HL-60/S4 treated with phorbol 12-myristate 13-acetate at 8.2 ng/mL for 4 days and 3 days (cell line): ENCODE data around the gene POGLUT2.

ENCODE experiments used
- in situ Hi-C: fragments of 300-500 bp; cut with MboI; formaldehyde crosslinking; loops from 2 replicates; pipeline ENCODE4 v1.15.0; 2022; ENCODE audit warnings: low sequenced_read_pairs

The POGLUT2 gene

GRCh38 chr13:102798581-102799425, at the start of gene POGLUT2, which contains the start of gene BIVM:
Gene POGLUT2, minus strand, starts transcription at chr13:102798976. Its CDS starts 306 bp downstream, at chr13:102798670.
Gene BIVM, plus strand, starts transcription at chr13:102799119. Its CDS starts 8,149 bp downstream, at chr13:102807268.
- in situ Hi-C loops = no loop called here

- in situ Hi-C loops = loop anchor here (10.0 kb wide), 2 partner anchors 73 to 253 kb away; partner anchors contain the start of genes TEX30 and TPP2
Observed at GRCh38 chr13:102847272-102848234, 48.8 kb upstream of the POGLUT2 start.

DNA sequence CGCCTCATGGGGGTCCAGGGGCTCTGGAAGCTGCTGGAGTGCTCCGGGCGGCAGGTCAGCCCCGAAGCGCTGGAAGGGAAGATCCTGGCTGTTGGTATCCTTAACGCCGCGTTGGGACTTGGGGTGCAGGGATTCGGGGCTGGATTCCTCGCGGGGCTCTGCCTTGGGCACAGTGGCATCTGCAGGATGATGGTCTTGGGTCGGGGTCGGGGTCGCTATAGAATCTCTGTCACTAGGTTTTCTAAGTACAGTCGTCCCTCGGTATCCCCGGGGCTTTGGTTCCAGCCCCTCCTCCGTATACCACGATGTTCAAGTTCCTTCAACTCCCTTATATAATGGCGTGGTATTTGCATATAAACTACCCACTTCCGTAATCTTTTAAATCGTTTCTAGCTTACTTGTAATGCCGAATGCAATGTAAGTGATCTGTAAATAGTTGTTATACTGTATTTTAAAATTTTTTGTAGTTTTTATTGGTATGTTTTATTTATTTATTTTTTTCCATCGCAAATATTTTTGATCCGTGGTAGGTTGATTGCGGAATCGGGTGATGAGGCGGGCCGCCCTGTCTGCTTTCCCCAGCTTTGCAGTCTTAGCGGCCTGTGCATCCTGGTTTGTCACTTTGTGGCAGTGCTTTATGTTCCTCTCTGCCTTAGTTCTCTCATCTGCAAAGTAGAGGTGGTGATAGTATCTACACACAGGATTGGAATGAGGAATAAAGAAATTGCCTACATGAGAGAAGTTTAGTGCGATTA, 47.7 kb upstream of the POGLUT2 start:
- in situ Hi-C loops = loop anchor here (10.0 kb wide), 2 partner anchors 72 to 252 kb away; partner anchors contain the start of genes TEX30 and TPP2

- in situ Hi-C loops = loop anchor here (10.0 kb wide), 2 partner anchors 71 to 251 kb away; partner anchors contain the start of genes TEX30 and TPP2
Observed at GRCh38 chr13:102845630-102846260, 47.0 kb upstream of the POGLUT2 start, which contains the start of gene ERCC5. Gene ERCC5, plus strand, starts transcription at chr13:102846032. Its CDS starts 235 bp downstream, at chr13:102846267.

GRCh38 chr13:102845289-102845629, 46.5 kb upstream of the POGLUT2 start:
- in situ Hi-C loops = loop anchor here (10.0 kb wide), 2 partner anchors 70 to 250 kb away; partner anchors contain the start of genes TEX30 and TPP2

GRCh38 chr13:102839462-102839861, 40.7 kb upstream of the POGLUT2 start:
- in situ Hi-C loops = no loop called here

DNA sequence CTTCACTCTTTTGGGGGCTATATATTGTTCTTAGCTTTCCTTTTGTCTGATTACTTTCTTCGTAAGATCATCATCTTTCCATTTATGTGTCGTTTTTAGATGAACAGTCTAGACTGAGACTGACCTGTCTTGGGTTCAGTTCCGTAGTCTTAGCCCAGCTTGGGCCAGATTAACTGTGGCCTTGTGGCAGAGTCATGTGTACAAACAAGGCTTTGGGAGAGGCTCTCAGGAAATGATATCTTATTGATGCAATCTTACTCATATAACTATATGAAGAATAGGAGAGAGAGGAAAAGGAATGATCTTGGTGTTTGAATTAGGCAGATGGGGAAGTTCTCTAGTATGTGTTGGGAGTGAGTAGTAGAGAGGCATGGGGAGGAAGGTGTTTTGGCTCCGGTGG, 40.2 kb upstream of the POGLUT2 start:
- in situ Hi-C loops = no loop called here

DNA sequence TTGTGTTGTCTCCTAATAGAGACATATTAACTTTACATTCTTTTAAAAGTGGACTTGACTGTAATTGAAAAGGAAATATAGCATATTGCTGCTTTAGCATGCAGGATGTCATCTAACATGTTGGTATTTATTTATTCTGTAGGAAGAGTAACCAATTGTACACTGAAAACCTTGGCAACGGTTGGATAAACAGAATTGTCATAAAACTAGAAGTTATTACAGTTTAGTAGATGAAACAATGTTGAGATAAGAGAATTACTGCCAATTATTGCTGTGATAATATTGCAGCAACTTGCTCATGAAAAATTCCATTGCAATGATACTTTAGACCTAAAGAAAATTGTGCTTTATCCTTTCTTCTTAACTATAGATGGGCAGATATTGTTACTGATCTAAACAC, 39.5 kb upstream of the POGLUT2 start:
- in situ Hi-C loops = no loop called here

DNA sequence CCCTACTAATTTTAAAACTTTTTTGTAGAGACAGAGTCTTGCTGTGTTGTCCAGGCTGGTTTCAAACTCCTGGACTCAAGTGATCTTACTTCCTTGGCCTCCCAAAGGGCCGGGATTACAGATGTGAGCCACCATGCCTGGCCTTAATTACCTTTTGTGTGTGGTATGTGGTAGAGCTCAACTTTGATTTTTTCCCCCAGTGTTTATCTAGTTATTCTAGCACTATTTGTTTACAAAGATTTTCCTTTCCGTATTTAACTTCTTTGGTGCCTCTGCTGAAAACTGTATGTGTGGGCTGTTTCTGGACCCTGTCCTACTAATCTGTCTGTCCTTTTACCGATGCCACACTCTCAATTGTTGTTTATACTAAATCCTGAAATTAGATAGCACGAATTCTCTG, 37.7 kb upstream of the POGLUT2 start:
- in situ Hi-C loops = no loop called here

DNA sequence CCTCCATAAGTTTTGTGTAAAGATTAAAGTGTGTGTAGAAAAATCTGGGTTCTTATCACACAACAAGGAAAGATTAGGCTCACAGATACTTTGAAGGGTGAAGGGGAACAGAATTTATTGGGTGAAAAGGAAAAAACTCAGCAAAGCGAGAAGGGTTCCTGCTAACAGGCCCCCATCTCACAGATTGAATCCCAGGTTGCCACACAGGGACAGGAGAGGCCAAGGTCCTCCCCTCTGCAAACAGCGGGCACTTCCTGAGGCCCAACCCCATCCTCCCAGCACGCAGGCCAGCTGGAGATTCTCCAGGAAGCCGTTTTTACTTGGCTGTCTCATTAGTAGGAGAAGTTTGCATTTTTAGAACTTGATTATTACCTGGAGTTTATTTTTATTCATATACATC, 31.9 kb upstream of the POGLUT2 start:
- in situ Hi-C loops = no loop called here

GRCh38 chr13:102825921-102826706, 27.3 kb upstream of the POGLUT2 start:
- in situ Hi-C loops = no loop called here

DNA sequence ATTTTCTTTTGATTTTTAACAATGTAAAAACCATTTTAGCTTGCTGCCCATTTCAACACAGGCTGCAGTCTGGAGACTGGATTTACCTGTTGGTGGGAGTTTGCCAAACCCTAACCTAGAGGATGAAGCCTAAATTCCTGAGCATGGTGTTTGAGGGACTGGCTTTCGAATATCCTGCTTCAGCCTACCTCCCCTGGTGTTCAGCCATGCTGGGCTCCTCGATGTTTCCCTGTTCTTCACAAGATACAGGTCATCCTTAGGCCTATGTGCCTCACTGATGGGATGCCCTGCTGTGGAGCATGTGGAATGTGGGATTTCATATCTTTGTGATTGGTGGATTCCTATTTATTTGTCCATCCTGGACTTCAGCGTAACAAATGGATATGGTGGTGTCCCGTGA, 26.6 kb upstream of the POGLUT2 start:
- in situ Hi-C loops = no loop called here

GRCh38 chr13:102817907-102818306, 19.1 kb upstream of the POGLUT2 start:
- in situ Hi-C loops = no loop called here

DNA sequence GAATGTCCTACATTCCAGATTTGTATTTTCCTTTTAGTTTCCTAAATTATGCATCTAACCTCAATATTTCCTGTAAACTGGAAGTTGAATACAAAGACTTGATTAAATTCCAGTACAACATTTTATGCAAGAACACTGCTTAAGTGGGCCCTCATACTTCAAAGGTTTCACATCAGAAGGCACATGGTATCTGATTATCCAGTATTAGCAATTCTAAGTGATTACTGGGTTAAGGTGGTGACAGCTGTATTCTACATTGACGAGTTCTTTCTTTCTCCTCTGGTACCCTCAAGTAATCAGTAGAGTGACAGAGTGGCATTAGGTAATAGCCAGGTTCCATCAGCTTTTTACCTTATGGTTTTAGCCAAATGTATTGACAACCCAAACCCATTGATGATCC, 18.5 kb upstream of the POGLUT2 start:
- in situ Hi-C loops = no loop called here

- in situ Hi-C loops = no loop called here
Observed at GRCh38 chr13:102816708-102817107, 17.9 kb upstream of the POGLUT2 start.

- in situ Hi-C loops = no loop called here
Observed at GRCh38 chr13:102815788-102816187, 17.0 kb upstream of the POGLUT2 start.

GRCh38 chr13:102814793-102815192, 16.0 kb upstream of the POGLUT2 start:
- in situ Hi-C loops = no loop called here

DNA sequence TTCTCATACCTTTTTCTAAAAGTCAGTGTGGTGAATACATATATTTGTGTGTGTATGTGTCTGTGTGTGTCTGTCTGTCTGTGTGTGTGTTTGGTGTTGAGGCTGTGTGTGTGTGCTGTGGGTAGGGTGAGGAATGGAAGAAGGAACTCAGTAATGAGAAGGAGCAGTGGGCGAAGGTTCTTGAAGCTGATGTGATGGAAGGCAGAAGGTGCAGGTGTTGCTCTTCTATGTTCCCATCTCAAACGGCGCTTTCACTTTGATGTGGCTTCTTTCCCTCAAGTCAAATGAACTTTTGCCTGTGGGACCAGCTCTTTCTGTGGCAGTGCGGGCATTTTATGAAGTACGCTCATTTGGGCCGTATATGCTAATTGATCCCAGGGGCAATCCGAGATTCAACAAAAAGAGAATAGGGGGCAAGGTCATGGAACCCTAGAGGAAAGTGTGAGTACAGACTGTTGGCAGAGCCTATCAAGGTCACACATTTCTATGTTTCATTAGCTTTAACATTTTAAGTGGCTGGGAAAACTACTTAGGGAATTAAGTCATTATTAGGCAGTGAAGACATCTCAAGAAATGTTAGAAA, 15.3 kb upstream of the POGLUT2 start:
- in situ Hi-C loops = no loop called here
